SJSA1 (cell line): ENCODE data around the gene PHIP. TPM values are rescaled to one million over a fixed set of nuclear protein-coding genes. Genes with fewer than 3 reads are reported as not detected.

Experiments
- DNase-seq, 2 experiments: peaks; one replicate each; pipeline ENCODE4 v3.0.0-alpha.2; 2015 to 2020; ENCODE audit warnings: low spot score in 2 of 2, low read depth in 1 of 2
- H3K27ac ChIP-seq: fragments of 250-450 bp; sonication (Bioruptor Pico); 2 replicates; pipeline ENCODE4 v1.5.1; 2020; ENCODE audit warnings: mild to moderate bottlenecking, moderate library complexity
- H3K27me3 ChIP-seq: fragments of 250-450 bp; sonication (Bioruptor Pico); replicated peaks from 2 replicates; pipeline ENCODE4 v1.5.1; 2020; ENCODE audit warnings: mild to moderate bottlenecking, moderate library complexity
- H3K36me3 ChIP-seq: fragments of 250-450 bp; sonication (Bioruptor Pico); 2 replicates; pipeline ENCODE4 v1.5.1; 2020; ENCODE audit warnings: mild to moderate bottlenecking
- H3K4me1 ChIP-seq: fragments of 250-450 bp; sonication (Bioruptor Pico); replicated peaks from 2 replicates; pipeline ENCODE4 v1.6.1; 2021; ENCODE audit warnings: mild to moderate bottlenecking
- H3K4me3 ChIP-seq: fragments of 250-450 bp; sonication (Bioruptor Pico); 2 replicates; pipeline ENCODE4 v1.5.1; 2020; ENCODE audit warnings: mild to moderate bottlenecking
- H3K9me3 ChIP-seq: fragments of 250-450 bp; sonication (Bioruptor Pico); replicated peaks from 2 replicates; pipeline ENCODE4 v1.5.1; 2020; ENCODE audit warnings: mild to moderate bottlenecking
- total RNA-seq: library from RNA; depleted of rRNA; stranded (reverse); fragments of >200 nt; shearing (Covaris generic); gene quantifications from 2 replicates; pipeline ENCODE4 v1.2.3, GENCODE V29; 2014

PHIP gene
- total RNA-seq, 1 experiment from 2014 or later, result 20.0 TPM

DNA sequence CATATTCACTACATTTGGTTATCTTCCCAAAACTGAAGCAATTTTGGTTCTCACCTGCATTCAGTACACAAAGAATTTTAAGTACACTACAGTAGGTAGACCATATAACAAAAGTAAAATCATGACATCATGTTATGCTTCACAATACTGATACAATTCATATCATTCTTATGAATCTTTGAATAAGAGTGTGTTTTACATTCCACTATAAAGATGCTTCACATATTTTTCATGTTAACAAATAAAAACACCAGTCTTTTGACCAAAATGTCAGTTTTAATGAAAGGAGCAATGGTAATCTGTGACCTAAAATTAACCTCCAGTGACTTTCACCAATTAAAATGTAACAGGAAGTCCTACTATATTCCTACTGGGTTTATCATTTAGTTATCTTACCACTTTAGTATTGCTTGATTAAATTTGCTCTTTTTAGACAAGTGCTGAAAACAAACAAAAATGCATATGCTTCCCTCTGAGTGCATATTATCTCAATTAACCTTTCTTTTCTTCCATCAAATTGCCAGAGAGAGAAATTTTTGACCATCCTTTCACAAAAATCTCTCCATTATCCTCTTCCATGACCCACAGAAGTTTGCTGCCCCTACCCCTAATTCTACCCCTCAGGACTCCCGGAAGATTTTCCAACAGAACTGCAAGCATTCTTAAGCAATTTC is 49.3 kb downstream of the PHIP start:
- Histone ChIP-seq H3K27me3 (no peaks in the 10 kb centered on the region), H3K27ac (no peak overlapping the region), H3K9me3 (no peaks in the 10 kb centered on the region), H3K4me1 (peaks cover 19% of the 10 kb centered on the region), H3K36me3 (peaks cover 12% of the 10 kb centered on the region; the same call in 1 of the 2 replicates), H3K4me3 (no peak overlapping the region)
- no peak for DNase-seq

- Histone ChIP-seq H3K9me3 (no peaks in the 10 kb centered on the region), H3K4me1 (no peaks in the 10 kb centered on the region), H3K27me3 (no peaks in the 10 kb centered on the region), H3K36me3 (peaks cover 37% of the 10 kb centered on the region), H3K27ac (no peak overlapping the region), H3K4me3 (no peak overlapping the region)
- DNase-seq, result no peak
Measured at GRCh38 chr6:79011940-79012339, 66.1 kb downstream of the PHIP start.

- Histone ChIP-seq H3K9me3 (no peaks in the 10 kb centered on the region), H3K36me3 (peaks cover 23% of the 10 kb centered on the region; the same call in 1 of the 2 replicates), H3K4me1 (no peaks in the 10 kb centered on the region), H3K27ac (no peak overlapping the region), H3K4me3 (no peak overlapping the region), H3K27me3 (no peaks in the 10 kb centered on the region)
- no peak for DNase-seq
Measured at GRCh38 chr6:79010422-79010821, 67.6 kb downstream of the PHIP start.

DNA sequence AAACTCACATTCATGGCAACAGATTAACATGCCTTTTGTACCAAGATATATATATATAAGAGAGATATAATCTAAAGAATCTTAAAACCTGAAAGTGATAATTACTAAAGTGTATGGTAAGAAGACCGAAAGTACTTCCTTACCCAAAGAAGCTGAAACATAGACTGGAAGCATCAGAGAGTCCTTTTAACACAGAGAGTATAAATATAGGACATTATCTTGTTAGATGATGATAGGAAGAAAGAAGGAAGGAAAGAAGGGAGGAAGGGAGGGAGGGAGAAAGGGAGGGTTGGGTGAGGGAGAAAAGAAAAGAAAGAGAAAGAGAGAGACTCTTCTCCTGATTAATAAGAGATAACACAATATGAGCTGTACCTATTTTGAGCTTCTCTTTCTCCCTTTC is 68.2 kb downstream of the PHIP start:
- H3K4me1 ChIP-seq, result no peaks in the 10 kb centered on the region
- no peaks in the 10 kb centered on the region for H3K27me3 ChIP-seq
- H3K9me3 ChIP-seq, result no peaks in the 10 kb centered on the region
- no peak overlapping the region for H3K4me3 ChIP-seq
- no peak overlapping the region for H3K27ac ChIP-seq
- peaks cover 21% of the 10 kb centered on the region; the same call in 1 of the 2 replicates for H3K36me3 ChIP-seq
- DNase-seq, result no peak

DNA sequence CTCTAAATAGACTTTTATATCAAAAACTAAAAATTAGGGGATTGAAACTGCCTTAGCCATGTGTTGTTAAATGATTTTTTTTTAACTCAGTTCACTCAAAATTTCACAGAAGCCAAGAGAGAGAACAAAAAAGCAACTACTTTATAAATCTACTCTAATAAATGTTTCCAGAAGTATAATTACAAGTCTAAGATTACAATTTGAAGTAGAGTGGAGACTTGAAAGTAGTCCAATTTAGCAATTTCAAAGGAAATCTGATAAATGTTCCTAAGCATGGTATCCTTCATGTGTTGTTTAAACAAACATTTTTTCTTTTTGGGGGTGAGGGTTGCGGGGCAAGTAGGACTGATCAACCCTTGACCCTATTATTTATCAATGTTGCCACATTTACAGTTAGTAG is 72.6 kb downstream of the PHIP start:
- H3K9me3 ChIP-seq, result no peaks in the 10 kb centered on the region
- DNase-seq, result no peak
- H3K27me3 ChIP-seq, result no peaks in the 10 kb centered on the region
- peaks cover 37% of the 10 kb centered on the region for H3K36me3 ChIP-seq
- H3K4me3 ChIP-seq, result no peak overlapping the region
- no peaks in the 10 kb centered on the region for H3K4me1 ChIP-seq
- no peak overlapping the region for H3K27ac ChIP-seq

DNA sequence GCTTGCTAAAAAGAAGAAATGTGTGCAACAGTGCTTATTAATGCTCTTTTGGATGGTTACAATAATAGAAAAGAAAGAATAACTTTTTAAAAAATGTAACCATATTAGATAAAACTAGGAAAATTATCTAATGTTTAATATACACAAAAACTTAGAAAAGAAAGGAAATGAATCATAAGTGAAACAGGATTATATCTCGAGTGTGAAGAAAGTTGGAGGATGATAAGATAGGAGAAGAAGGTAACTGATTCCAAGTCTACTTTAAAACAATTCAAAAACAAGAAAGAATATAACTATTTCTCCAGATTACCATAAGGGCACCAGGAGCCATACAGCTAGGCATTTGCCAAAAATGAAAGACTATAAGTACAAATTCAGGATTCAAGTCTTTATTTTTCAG is 73.0 kb downstream of the PHIP start:
- Histone ChIP-seq H3K36me3 (peaks cover 36% of the 10 kb centered on the region), H3K9me3 (no peaks in the 10 kb centered on the region), H3K27ac (no peak overlapping the region), H3K27me3 (no peaks in the 10 kb centered on the region), H3K4me1 (no peaks in the 10 kb centered on the region), H3K4me3 (no peak overlapping the region)
- DNase-seq, result no peak

DNA sequence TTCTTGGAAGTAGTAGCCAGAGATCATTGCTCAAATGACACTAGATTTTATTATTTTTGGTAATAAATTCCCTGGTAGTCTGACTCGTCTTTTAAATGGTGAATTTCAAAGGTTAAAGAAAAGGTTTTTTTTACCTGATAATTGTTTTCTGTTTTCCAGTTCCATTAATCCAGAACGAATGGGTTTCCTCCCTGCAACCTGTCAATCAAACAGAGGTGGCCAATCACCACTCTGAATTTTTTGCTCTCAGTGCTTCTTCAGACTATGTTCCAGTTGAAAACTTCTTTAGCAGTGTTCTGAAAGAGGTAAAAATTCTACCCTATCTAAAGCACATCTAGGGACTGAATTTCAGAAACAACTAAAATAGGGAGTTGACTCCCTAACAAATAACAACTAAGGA is 73.8 kb downstream of the PHIP start:
- no peak for DNase-seq
- H3K36me3 ChIP-seq, result peaks cover 33% of the 10 kb centered on the region
- no peaks in the 10 kb centered on the region for H3K27me3 ChIP-seq
- no peak overlapping the region for H3K4me3 ChIP-seq
- H3K27ac ChIP-seq, result no peak overlapping the region
- no peaks in the 10 kb centered on the region for H3K4me1 ChIP-seq
- no peaks in the 10 kb centered on the region for H3K9me3 ChIP-seq

DNA sequence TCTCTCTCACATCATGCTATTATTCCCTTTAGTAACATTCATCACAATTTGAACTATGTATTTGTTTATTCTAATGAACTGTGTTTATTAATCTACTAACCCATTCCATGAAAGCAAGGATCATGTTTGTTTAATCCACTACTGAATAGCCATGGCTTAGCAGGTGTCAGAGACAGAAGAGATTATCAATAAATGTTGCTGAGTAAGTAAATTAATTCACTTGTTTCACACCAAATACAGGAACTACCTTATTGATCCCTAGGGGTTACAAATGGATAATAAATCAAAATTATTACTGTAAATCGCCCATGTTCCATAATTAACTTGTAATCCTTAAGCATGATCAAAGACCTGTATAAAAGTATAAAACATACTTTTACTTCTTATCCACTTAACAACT is 76.6 kb downstream of the PHIP start:
- H3K36me3 ChIP-seq, result peaks cover 54% of the 10 kb centered on the region

GRCh38 chr6:78999737-79000136 is 78.3 kb downstream of the PHIP start:
- no peaks in the 10 kb centered on the region for H3K9me3 ChIP-seq
- H3K27ac ChIP-seq, result no peak overlapping the region
- H3K4me1 ChIP-seq, result no peaks in the 10 kb centered on the region
- H3K36me3 ChIP-seq, result peaks cover 71% of the 10 kb centered on the region
- H3K27me3 ChIP-seq, result no peaks in the 10 kb centered on the region
- H3K4me3 ChIP-seq, result no peak overlapping the region
- no peak for DNase-seq

More for the DNA sequence above, 76.6 kb downstream of the PHIP start:
- Histone ChIP-seq H3K9me3 (no peaks in the 10 kb centered on the region), H3K27ac (no peak overlapping the region), H3K4me1 (no peaks in the 10 kb centered on the region), H3K4me3 (no peak overlapping the region), H3K27me3 (no peaks in the 10 kb centered on the region)
- no peak for DNase-seq

- Histone ChIP-seq H3K4me1 (no peaks in the 10 kb centered on the region), H3K36me3 (peaks cover 74% of the 10 kb centered on the region), H3K4me3 (no peak overlapping the region), H3K9me3 (no peaks in the 10 kb centered on the region), H3K27ac (no peak overlapping the region), H3K27me3 (no peaks in the 10 kb centered on the region)
- DNase-seq, result no peak
Measured at GRCh38 chr6:78995946-78996345, 82.1 kb downstream of the PHIP start.

DNA sequence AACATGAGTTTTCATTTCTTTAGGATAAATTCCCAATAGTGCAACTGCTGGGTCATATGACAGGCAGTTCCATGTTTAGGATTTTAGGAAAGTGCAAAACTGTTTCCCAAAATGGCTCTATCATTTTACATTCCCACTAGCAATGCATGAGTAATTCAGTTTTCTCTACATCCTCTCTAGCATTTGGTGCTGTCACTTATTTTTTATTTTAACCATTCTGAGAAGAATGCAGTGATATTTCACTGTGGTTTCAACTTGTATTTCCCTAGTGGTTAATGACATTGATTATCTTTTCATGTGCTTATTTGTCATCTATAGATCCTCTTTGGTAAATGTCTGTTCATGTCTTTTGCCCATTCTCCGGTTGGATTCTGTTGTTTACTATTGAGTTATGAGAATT is 82.7 kb downstream of the PHIP start:
- H3K4me3 ChIP-seq, result no peak overlapping the region
- peaks cover 74% of the 10 kb centered on the region for H3K36me3 ChIP-seq
- H3K9me3 ChIP-seq, result no peaks in the 10 kb centered on the region
- no peaks in the 10 kb centered on the region for H3K4me1 ChIP-seq
- no peak overlapping the region for H3K27ac ChIP-seq
- no peak for DNase-seq
- H3K27me3 ChIP-seq, result no peaks in the 10 kb centered on the region

DNA sequence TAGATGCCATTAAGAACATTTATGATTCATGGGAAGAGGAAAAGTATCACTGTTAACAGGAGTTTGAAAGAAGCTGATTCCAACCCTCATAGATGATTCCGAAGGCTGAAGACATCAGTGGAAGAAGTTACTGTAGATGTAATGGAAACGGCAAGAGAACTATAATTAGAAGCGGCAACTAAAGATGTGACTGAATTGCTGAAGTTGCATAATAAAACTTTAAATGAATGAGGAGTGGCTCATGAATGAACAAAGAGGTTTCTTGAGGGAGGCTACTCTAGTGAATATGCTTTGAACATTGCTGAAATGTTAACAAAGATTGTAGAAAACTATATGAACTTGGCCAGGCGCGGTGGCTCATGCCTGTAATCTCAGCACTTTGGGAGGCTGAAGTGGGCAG is 84.1 kb downstream of the PHIP start:
- no peaks in the 10 kb centered on the region for H3K27me3 ChIP-seq
- no peak overlapping the region for H3K4me3 ChIP-seq
- DNase-seq, result no peak
- no peak overlapping the region for H3K27ac ChIP-seq
- H3K9me3 ChIP-seq, result no peaks in the 10 kb centered on the region
- H3K36me3 ChIP-seq, result peaks cover 78% of the 10 kb centered on the region
- no peaks in the 10 kb centered on the region for H3K4me1 ChIP-seq

GRCh38 chr6:78989191-78989590 is 88.9 kb downstream of the PHIP start:
- H3K4me3 ChIP-seq, result no peak overlapping the region
- H3K4me1 ChIP-seq, result no peaks in the 10 kb centered on the region
- H3K36me3 ChIP-seq, result peaks cover 61% of the 10 kb centered on the region
- DNase-seq, result no peak
- H3K27ac ChIP-seq, result no peak overlapping the region
- no peaks in the 10 kb centered on the region for H3K9me3 ChIP-seq
- H3K27me3 ChIP-seq, result no peaks in the 10 kb centered on the region

DNA sequence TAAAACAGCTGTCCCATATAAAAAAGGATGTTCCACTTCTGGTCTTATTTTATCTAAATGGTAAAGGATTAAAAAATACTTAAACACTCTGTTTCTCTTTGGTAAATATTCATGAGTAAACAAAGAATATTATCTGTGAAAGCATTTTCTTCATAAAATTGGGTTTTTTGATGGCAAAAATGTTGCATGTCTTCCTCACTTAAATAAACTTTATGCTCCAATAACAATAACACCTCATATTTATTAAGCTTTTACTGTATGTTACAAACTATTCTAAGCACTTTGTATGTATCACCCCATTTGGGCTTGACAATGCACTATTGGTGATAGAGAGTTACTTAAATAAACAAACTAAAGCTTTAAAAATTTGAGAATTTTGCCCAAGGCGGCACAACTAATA is 91.9 kb downstream of the PHIP start:
- no peaks in the 10 kb centered on the region for H3K27me3 ChIP-seq
- H3K27ac ChIP-seq, result no peak overlapping the region
- no peak for DNase-seq
- H3K9me3 ChIP-seq, result no peaks in the 10 kb centered on the region
- H3K36me3 ChIP-seq, result peaks cover 51% of the 10 kb centered on the region
- H3K4me1 ChIP-seq, result no peaks in the 10 kb centered on the region
- H3K4me3 ChIP-seq, result no peak overlapping the region
